Tibial nerve (tissue), 4 donors: ENCODE results near the gene GPN3. TPM values are rescaled to one million over a fixed set of nuclear protein-coding genes. Genes with fewer than 3 reads are reported as not detected.
"Not testable (repeated sequence)": the region's sequence is repeated elsewhere in the genome, so short reads cannot be mapped to it uniquely, and the experiment has no call there.

Experiments used
- DNase-seq, 2 donors: peaks; one replicate each; pipeline ENCODE4 v3.0.0-alpha.2; 2019; ENCODE audit warnings: low spot score in 2 of 2
- H3K27ac ChIP-seq, 4 donors: fragments of 200-600 bp; sonication (generic) in 3 of 4; one replicate each; pipeline ENCODE4 v1.5.1; 2017 to 2019; ENCODE audit warnings: mild to moderate bottlenecking in 1 of 4
- H3K27me3 ChIP-seq, 2 donors: fragments of 200-600 bp; sonication (generic) in 1 of 2; one replicate each; pipeline versions ENCODE4 v1.5.1 to v1.6.0; 2017 to 2019
- H3K36me3 ChIP-seq, 3 donors: fragments of 200-600 bp; sonication (generic); one replicate each; pipeline ENCODE4 v1.5.1; 2018 to 2019
- H3K4me1 ChIP-seq, 4 donors: fragments of 200-600 bp; sonication (generic) in 3 of 4; one replicate each; pipeline ENCODE4 v1.5.1; 2017 to 2019
- H3K4me3 ChIP-seq, 4 donors: fragments of 200-600 bp; sonication (generic) in 3 of 4; one replicate each; pipeline ENCODE4 v1.5.1; 2017 to 2019; ENCODE audit warnings: mild to moderate bottlenecking in 1 of 4, moderate library complexity in 1 of 4
- H3K9me3 ChIP-seq, 4 donors: fragments of 200-600 bp; sonication (generic) in 3 of 4; one replicate each; pipeline ENCODE4 v1.5.1; 2017 to 2019
- CTCF ChIP-seq, 5 experiments: fragments of 200-600 bp in 3 of 5; fragments of 450-650 bp in 2 of 5; sonication (generic) in 3 of 5; IDR thresholded peaks; one replicate each; pipeline ENCODE4 v1.5.1; 2016 to 2019; ENCODE audit warnings: antibody characterized with exemption in 5 of 5, mild to moderate bottlenecking in 3 of 5, moderate library complexity in 2 of 5
- EP300 ChIP-seq, 2 donors: sonication (generic); formaldehyde crosslinking; IDR thresholded peaks; one replicate each; pipeline ENCODE4 v1.6.1; 2017; ENCODE audit warnings: antibody characterized with exemption in 2 of 2, mild to moderate bottlenecking in 1 of 2
- POLR2A ChIP-seq, 2 donors: fragments of 450-650 bp; IDR thresholded peaks; one replicate each; pipeline ENCODE4 v1.6.1; 2017; ENCODE audit warnings: antibody characterized with exemption in 2 of 2, mild to moderate bottlenecking in 2 of 2, moderate library complexity in 2 of 2
- WGBS, 2 donors: methylation state at CpG; one replicate each; pipeline ENCODE4 v1.1.5; 2018; 5-methylcytosine and 5-hydroxymethylcytosine counted together
- total RNA-seq, 4 donors: library from RNA; depleted of rRNA; stranded (reverse); fragments of >200 nt; gene quantifications; one replicate each; pipeline ENCODE4 v1.1.0, GENCODE V29; 2016

GPN3 gene
- total RNA-seq, 4 donors from 2014 or later = 16.7 to 31.0 (median 24.8) TPM

- no peak overlapping the region for H3K4me3 ChIP-seq
- no peaks in the 10 kb centered on the region for H3K27me3 ChIP-seq
- TF ChIP-seq EP300 (IDR thresholded peaks at IDR 0.05) (no peak), POLR2A (IDR thresholded peaks at IDR 0.05) (no peak)
- H3K36me3 ChIP-seq = peaks cover 0 to 26% (median 0%) of the 10 kb centered on the region in 3 donors
- no peaks in the 10 kb centered on the region for H3K9me3 ChIP-seq
- no peak for DNase-seq
- H3K27ac ChIP-seq = no peak overlapping the region
- peaks cover 3 to 43% (median 22%) of the 10 kb centered on the region in 4 donors for H3K4me1 ChIP-seq
- 58 to 61% methylated on average over 4 of the region's 4 CpGs for WGBS, 2 donors
These were observed 31.1 kb upstream of the GPN3 start for GRCh38 chr12:110498984-110499706.

- H3K4me1 ChIP-seq = no peaks in the 10 kb centered on the region
- no peaks in the 10 kb centered on the region for H3K9me3 ChIP-seq
- no peak overlapping the region for H3K4me3 ChIP-seq
- DNase-seq = no peak
- H3K27ac ChIP-seq = no peak overlapping the region
- TF ChIP-seq CTCF (IDR thresholded peaks at IDR 0.05) (no peak), POLR2A (IDR thresholded peaks at IDR 0.05) (no peak), EP300 (IDR thresholded peaks at IDR 0.05) (no peak)
- peaks cover 0 to 30% (median 0%) of the 10 kb centered on the region in 3 donors for H3K36me3 ChIP-seq
- WGBS, 2 donors = 94 to 97% methylated on average over 7 of the region's 7 CpGs
- no peaks in the 10 kb centered on the region for H3K27me3 ChIP-seq
These were observed 7.4 kb upstream of the GPN3 start for GRCh38 chr12:110475426-110475825.

GRCh38 chr12:110467847-110468213 is 227 bp downstream of the GPN3 start:
- peaks cover 8 to 39% (median 18%) of the 10 kb centered on the region in 4 donors for H3K4me1 ChIP-seq
- H3K4me3 ChIP-seq = peak overlapping the region; percentile 75 to 98 (median 87)
- H3K9me3 ChIP-seq = no peaks in the 10 kb centered on the region
- TF ChIP-seq EP300 (IDR thresholded peaks at IDR 0.05) (no peak), POLR2A (IDR thresholded peaks at IDR 0.05) (no peak), CTCF (IDR thresholded peaks at IDR 0.05) (no peak)
- H3K27me3 ChIP-seq = no peaks in the 10 kb centered on the region
- DNase-seq = no peak
- peaks cover 0 to 25% (median 4%) of the 10 kb centered on the region in 3 donors for H3K36me3 ChIP-seq
- 0% methylated on average over 15 of the region's 15 CpGs for WGBS, 2 donors
- H3K27ac ChIP-seq = peak overlapping the region; percentile 88 to 99 (median 93)

- peak overlapping the region in 2 of 4 donors; percentile 94 to 98 for H3K4me3 ChIP-seq
- H3K27me3 ChIP-seq = no peaks in the 10 kb centered on the region
- no peaks in the 10 kb centered on the region for H3K9me3 ChIP-seq
- peaks cover 0 to 35% (median 4%) of the 10 kb centered on the region in 3 donors for H3K36me3 ChIP-seq
- H3K4me1 ChIP-seq = peaks cover 8 to 39% (median 18%) of the 10 kb centered on the region in 4 donors
- no peak for TF ChIP-seq POLR2A (IDR thresholded peaks at IDR 0.05)
- TF ChIP-seq CTCF (IDR thresholded peaks at IDR 0.05) = no peak
- no peak for TF ChIP-seq EP300 (IDR thresholded peaks at IDR 0.05)
- 70 to 72% methylated on average over 5 of the region's 5 CpGs for WGBS, 2 donors
- peak overlapping the region in 1 of 4 donors; percentile 99 for H3K27ac ChIP-seq
- DNase-seq = no peak
These were observed 1.3 kb downstream of the GPN3 start for GRCh38 chr12:110466791-110467190.

GRCh38 chr12:110465765-110466164 is 2.3 kb downstream of the GPN3 start:
- not testable (repeated sequence) for H3K4me3 ChIP-seq, H3K27ac ChIP-seq, H3K9me3 ChIP-seq, H3K27me3 ChIP-seq, DNase-seq
- peaks cover 0 to 44% (median 4%) of the 10 kb centered on the region in 3 donors for H3K36me3 ChIP-seq
- H3K4me1 ChIP-seq = peaks cover 8 to 39% (median 18%) of the 10 kb centered on the region in 4 donors
- WGBS, 2 donors = 90 to 91% methylated on average over 11 of the region's 11 CpGs

- DNase-seq = no peak
- Histone ChIP-seq H3K27me3 (no peaks in the 10 kb centered on the region), H3K9me3 (no peaks in the 10 kb centered on the region), H3K36me3 (peaks cover 0 to 52% (median 4%) of the 10 kb centered on the region in 3 donors), H3K4me3 (no peak overlapping the region), H3K27ac (no peak overlapping the region), H3K4me1 (peaks cover 8 to 38% (median 18%) of the 10 kb centered on the region in 4 donors)
- WGBS, 2 donors = 94 to 100% methylated on average over 2 of the region's 2 CpGs
- TF ChIP-seq POLR2A (IDR thresholded peaks at IDR 0.05) = no peak
- TF ChIP-seq CTCF (IDR thresholded peaks at IDR 0.05) = no peak
- no peak for TF ChIP-seq EP300 (IDR thresholded peaks at IDR 0.05)
These were observed 3.0 kb downstream of the GPN3 start for GRCh38 chr12:110465024-110465423.

- Histone ChIP-seq H3K36me3 (peaks cover 0 to 85% (median 4%) of the 10 kb centered on the region in 3 donors), H3K4me1 (peaks cover 0 to 11% (median 0%) of the 10 kb centered on the region in 4 donors)
- H3K9me3 ChIP-seq, H3K4me3 ChIP-seq, H3K27me3 ChIP-seq, H3K27ac ChIP-seq, DNase-seq: not testable (repeated sequence)
- 87 to 90% methylated on average over 5 of the region's 5 CpGs for WGBS, 2 donors
These were observed 6.9 kb downstream of the GPN3 start for GRCh38 chr12:110461189-110461588.
